Smooth muscle cell (in vitro differentiated cells): ENCODE data around the gene DLGAP1. TPM values are rescaled to one million over a fixed set of nuclear protein-coding genes. Genes with fewer than 3 reads are reported as not detected.
A peak's percentile ranks its signal among the peaks of the same experiment; 100 is the strongest.

ENCODE experiments used
- DNase-seq: peaks from one replicate; lab custom pipeline; 2025; ENCODE audit not compliant: unreplicated experiment; lab: John Stamatoyannopoulos, UW
- H2AFZ ChIP-seq: fragments of 200-600 bp; sonication (generic); 2 replicates; pipeline ENCODE4 v1.6.0; 2016; ENCODE audit warnings: antibody characterized with exemption, low read depth, mild to moderate bottlenecking
- H3F3A ChIP-seq: fragments of 200-600 bp; sonication (generic); 2 replicates; pipeline ENCODE4 v1.6.0; 2017; ENCODE audit warnings: antibody characterized with exemption, low read depth
- H3K27ac ChIP-seq: fragments of 200-600 bp; sonication (generic); 2 replicates; pipeline ENCODE4 v1.5.1; 2016; ENCODE audit warnings: low read depth, mild to moderate bottlenecking
- H3K27me3 ChIP-seq: fragments of 200-600 bp; sonication (generic); 2 replicates; pipeline ENCODE4 v1.6.1; 2016; ENCODE audit warnings: low read depth, mild to moderate bottlenecking
- H3K36me3 ChIP-seq: fragments of 200-600 bp; sonication (generic); 2 replicates; pipeline ENCODE4 v1.5.1; 2016; ENCODE audit warnings: low read depth
- H3K4me1 ChIP-seq: fragments of 200-600 bp; sonication (generic); 2 replicates; pipeline ENCODE4 v1.5.1; 2016; ENCODE audit warnings: low read depth
- H3K4me2 ChIP-seq: fragments of 200-600 bp; sonication (generic); 2 replicates; pipeline ENCODE4 v1.6.0; 2016; ENCODE audit warnings: mild to moderate bottlenecking
- H3K4me3 ChIP-seq: fragments of 200-600 bp; sonication (generic); 2 replicates; pipeline ENCODE4 v1.5.1; 2016; ENCODE audit warnings: mild to moderate bottlenecking
- H3K79me2 ChIP-seq: fragments of 200-600 bp; sonication (generic); 2 replicates; pipeline ENCODE4 v1.6.0; 2016; ENCODE audit warnings: low read depth, mild to moderate bottlenecking
- H3K9ac ChIP-seq: fragments of 200-600 bp; sonication (generic); 2 replicates; pipeline ENCODE4 v1.6.0; 2016; ENCODE audit warnings: low read depth
- H3K9me3 ChIP-seq: fragments of 200-600 bp; sonication (generic); replicated peaks from 2 replicates; pipeline ENCODE4 v1.5.1; 2016; ENCODE audit warnings: low read depth
- H4K20me1 ChIP-seq: fragments of 200-600 bp; sonication (generic); 2 replicates; pipeline ENCODE4 v1.6.0; 2016; ENCODE audit warnings: low read depth
- CTCF ChIP-seq: fragments of 200-600 bp; sonication (generic); IDR thresholded peaks from 2 replicates; pipeline ENCODE4 v1.5.1; 2017; ENCODE audit warnings: borderline replicate concordance, mild to moderate bottlenecking, antibody characterized with exemption; ENCODE audit not compliant: insufficient read depth, poor library complexity, severe bottlenecking
- WGBS: methylation state at CpG from one replicate; pipeline ENCODE4 v1.1.7; 2016; ENCODE audit warnings: low lambda C conversion rate; 5-methylcytosine and 5-hydroxymethylcytosine counted together
- polyA plus RNA-seq: library from polyadenylated mRNA; unstranded; fragments of >200 nt; fragmentation: Nextera tagmentation; extraction: Ambion mirVana; gene quantifications from 2 replicates; pipeline ENCODE4 v1.2.1, GENCODE V29; 2016
- total RNA-seq: library from RNA; depleted of rRNA; stranded (reverse); fragments of >200 nt; gene quantifications from 2 replicates; pipeline ENCODE4 v1.2.3, GENCODE V29; 2014

DLGAP1 gene
- total and polyA plus RNA-seq, 2 experiments from 2014 or later: 2.6 to 11.3 TPM

GRCh38 chr18:3666526-3667254 is 788.4 kb downstream of the DLGAP1 start:
- no peaks in the 10 kb centered on the region for H3K27me3 ChIP-seq
- H3K9ac ChIP-seq: no peak overlapping the region
- peak overlapping the region; percentile 78 for H3K4me2 ChIP-seq
- H3K27ac ChIP-seq: no peak overlapping the region
- no peak overlapping the region for H2AFZ ChIP-seq
- peaks cover 3% of the 10 kb centered on the region for H3K36me3 ChIP-seq
- no peak overlapping the region for H3K4me3 ChIP-seq
- no peaks in the 10 kb centered on the region for H3K9me3 ChIP-seq
- H4K20me1 ChIP-seq: no peaks in the 10 kb centered on the region
- no peak for TF ChIP-seq CTCF
- peaks cover 21% of the 10 kb centered on the region for H3K4me1 ChIP-seq
- no peaks in the 10 kb centered on the region for H3K79me2 ChIP-seq
- 88% methylated on average over 5 of the region's 5 CpGs for WGBS
- peaks cover 10% of the 10 kb centered on the region for H3F3A ChIP-seq
- DNase-seq: no peak

- Histone ChIP-seq H3K36me3 (peaks cover 3% of the 10 kb centered on the region), H3K4me1 (peaks cover 21% of the 10 kb centered on the region), H3K9me3 (no peaks in the 10 kb centered on the region), H3K4me3 (peak overlapping the region; percentile 36), H2AFZ (peak overlapping the region; percentile 6), H3K4me2 (peak overlapping the region; percentile 78), H3K27ac (peak overlapping the region; percentile 86), H3K9ac (peak overlapping the region; percentile 48), H3K79me2 (no peaks in the 10 kb centered on the region), H3K27me3 (no peaks in the 10 kb centered on the region), H3F3A (peaks cover 10% of the 10 kb centered on the region), H4K20me1 (no peaks in the 10 kb centered on the region)
- TF ChIP-seq CTCF: peak; percentile 96
- 1% methylated on average over 20 of the region's 20 CpGs for WGBS
- DNase-seq: peak; percentile 31
Measured at GRCh38 chr18:3665780-3666525, 789.2 kb downstream of the DLGAP1 start.

- Histone ChIP-seq H3K36me3 (peaks cover 3% of the 10 kb centered on the region), H3K4me2 (peak overlapping the region; percentile 78), H4K20me1 (no peaks in the 10 kb centered on the region), H3K9ac (peak overlapping the region; percentile 48), H3K27ac (peak overlapping the region; percentile 86), H3F3A (peaks cover 10% of the 10 kb centered on the region), H3K9me3 (no peaks in the 10 kb centered on the region), H2AFZ (no peak overlapping the region), H3K4me1 (peaks cover 21% of the 10 kb centered on the region), H3K4me3 (peak overlapping the region; percentile 36), H3K27me3 (no peaks in the 10 kb centered on the region), H3K79me2 (no peaks in the 10 kb centered on the region)
- DNase-seq: no peak
- WGBS: 76% methylated on average over 3 of the region's 3 CpGs
- TF ChIP-seq CTCF: no peak
Measured at GRCh38 chr18:3665204-3665603, 789.9 kb downstream of the DLGAP1 start.
